HEK293T (cell line): ENCODE data around the gene FZR1.

Experiments
- ARNT ChIP-seq: fragments of 450-650 bp; IDR thresholded peaks from 2 replicates; pipeline ENCODE4 v1.6.1; 2017; ENCODE audit warnings: mild to moderate bottlenecking
- CTBP1 ChIP-seq: fragments of 450-650 bp; IDR thresholded peaks from 2 replicates; pipeline ENCODE4 v1.6.1; 2016; ENCODE audit warnings: borderline replicate concordance
- ELF4 ChIP-seq: fragments of 450-650 bp; IDR thresholded peaks from 2 replicates; pipeline ENCODE4 v1.6.1; 2017; ENCODE audit warnings: antibody characterized with exemption
- FOXA1 ChIP-seq: fragments of 450-650 bp; IDR thresholded peaks from 2 replicates; pipeline ENCODE4 v1.6.1; 2016; ENCODE audit warnings: mild to moderate bottlenecking
- FOXM1 ChIP-seq: fragments of 450-650 bp; IDR thresholded peaks from 2 replicates; pipeline ENCODE4 v1.6.1; 2017; ENCODE audit warnings: mild to moderate bottlenecking, borderline replicate concordance
- HDGF ChIP-seq: fragments of 450-650 bp; IDR thresholded peaks from 2 replicates; pipeline ENCODE4 v1.6.1; 2017; ENCODE audit warnings: antibody characterized with exemption, borderline replicate concordance
- L3MBTL2 ChIP-seq: fragments of 450-650 bp; conservative IDR thresholded peaks from 2 replicates; pipeline ENCODE4 v1.6.1; 2016; ENCODE audit warnings: mild to moderate bottlenecking
- LEF1 ChIP-seq: fragments of 450-650 bp; IDR thresholded peaks from 2 replicates; pipeline ENCODE4 v1.6.1; 2017; ENCODE audit warnings: mild to moderate bottlenecking, borderline replicate concordance
- SP1 ChIP-seq: fragments of 450-650 bp; IDR thresholded peaks from 2 replicates; pipeline ENCODE4 v1.6.1; 2017
- SUZ12 ChIP-seq: fragments of 450-650 bp; IDR thresholded peaks from 2 replicates; pipeline ENCODE4 v1.6.1; 2016; ENCODE audit warnings: mild to moderate bottlenecking
- TARDBP ChIP-seq: fragments of 450-650 bp; IDR thresholded peaks from 2 replicates; pipeline ENCODE4 v1.6.1; 2016

DNA sequence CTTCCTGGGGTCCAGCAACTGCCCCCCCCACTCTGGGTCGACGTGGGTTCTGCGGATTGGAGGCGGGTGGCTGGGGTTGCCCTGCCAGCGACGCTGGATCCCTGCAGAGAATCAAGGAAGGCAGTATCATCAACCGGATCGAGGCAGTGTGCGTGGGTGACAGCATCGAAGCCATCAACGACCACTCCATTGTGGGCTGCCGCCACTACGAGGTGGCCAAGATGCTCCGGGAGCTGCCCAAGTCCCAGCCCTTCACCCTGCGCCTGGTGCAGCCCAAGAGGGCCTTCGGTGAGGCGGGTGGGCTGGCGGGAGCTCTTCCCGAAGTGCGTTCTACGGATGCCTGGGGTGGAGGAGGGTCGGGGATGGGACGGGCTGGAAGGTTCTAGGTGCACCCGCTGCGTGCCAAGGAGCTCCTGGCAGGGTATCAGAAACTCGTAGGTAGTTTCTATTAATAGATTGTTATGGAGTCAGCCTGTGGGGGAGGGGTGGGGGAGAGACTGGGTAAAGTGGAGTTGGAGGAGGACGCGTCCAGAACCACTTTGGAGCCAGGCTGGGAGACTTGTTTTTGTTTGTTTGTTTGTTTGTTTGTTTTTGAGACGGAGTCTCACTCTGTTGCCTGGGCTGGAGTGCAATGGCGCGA, 80.7 kb downstream of the FZR1 start:
- TF ChIP-seq SP1 (no peak), FOXA1 (no peak), TARDBP (no peak), HDGF (no peak), LEF1 (no peak), FOXM1 (no peak), ARNT (no peak), SUZ12 (no peak), ELF4 (no peak), CTBP1 (no peak), L3MBTL2 (no peak)
